Neural progenitor cell (in vitro differentiated cells): Measurements from ENCODE around the gene ZFAND3. TPM values are rescaled to one million over a fixed set of nuclear protein-coding genes. Genes with fewer than 3 reads are reported as not detected.

Source experiments
- DNase-seq: peaks from one replicate; pipeline ENCODE4 v3.0.0-alpha.2; 2016; ENCODE audit warnings: low spot score
- H2AFZ ChIP-seq: fragments of 200-600 bp; sonication (generic); replicated peaks from 2 replicates; pipeline ENCODE4 v1.6.1; 2016; ENCODE audit warnings: antibody characterized with exemption
- H3F3A ChIP-seq: fragments of 200-600 bp; sonication (generic); 2 replicates; pipeline ENCODE4 v1.6.1; 2016; ENCODE audit warnings: antibody characterized with exemption, low read depth
- H3K27ac ChIP-seq: fragments of 200-600 bp; sonication (generic); 2 replicates; pipeline ENCODE4 v1.5.1; 2016; ENCODE audit warnings: mild to moderate bottlenecking
- H3K27me3 ChIP-seq: fragments of 200-600 bp; sonication (generic); 2 replicates; pipeline ENCODE4 v1.6.1; 2016; ENCODE audit warnings: mild to moderate bottlenecking, moderate library complexity
- H3K36me3 ChIP-seq: fragments of 200-600 bp; sonication (generic); 2 replicates; pipeline ENCODE4 v1.5.1; 2016
- H3K4me1 ChIP-seq: fragments of 200-600 bp; sonication (generic); 2 replicates; pipeline ENCODE4 v1.6.1; 2016; ENCODE audit warnings: mixed run types
- H3K4me2 ChIP-seq: fragments of 200-600 bp; sonication (generic); 2 replicates; pipeline ENCODE4 v1.6.1; 2016
- H3K4me3 ChIP-seq: fragments of 200-600 bp; sonication (generic); 2 replicates; pipeline ENCODE4 v1.5.1; 2016
- H3K79me2 ChIP-seq: fragments of 200-600 bp; sonication (generic); 2 replicates; pipeline ENCODE4 v1.6.1; 2016; ENCODE audit warnings: low read depth
- H3K9ac ChIP-seq: fragments of 200-600 bp; sonication (generic); 2 replicates; pipeline ENCODE4 v1.6.1; 2016
- H3K9me3 ChIP-seq: fragments of 200-600 bp; sonication (generic); 2 replicates; pipeline ENCODE4 v1.5.1; 2016; ENCODE audit warnings: low read depth
- H4K20me1 ChIP-seq: fragments of 200-600 bp; sonication (generic); 2 replicates; pipeline ENCODE4 v1.6.1; 2016; ENCODE audit warnings: low read depth
- H3K27ac Mint-ChIP-seq: 3 replicates; pipeline ENCODE4 v1.8.0; 2021; ENCODE audit warnings: mixed read lengths
- H3K27me3 Mint-ChIP-seq: 2 replicates; pipeline ENCODE4 v1.8.0; 2022; ENCODE audit warnings: low read depth, mild to moderate bottlenecking, inconsistent platforms, moderate library complexity, mixed read lengths; ENCODE audit not compliant: insufficient read depth
- H3K36me3 Mint-ChIP-seq: 3 replicates; pipeline ENCODE4 v1.8.0; 2021; ENCODE audit warnings: mixed read lengths
- H3K4me1 Mint-ChIP-seq: 3 replicates; pipeline ENCODE4 v1.8.0; 2021; ENCODE audit warnings: mixed read lengths
- H3K4me3 Mint-ChIP-seq: 3 replicates; pipeline ENCODE4 v1.8.0; 2021; ENCODE audit warnings: mild to moderate bottlenecking, moderate library complexity, mixed read lengths
- H3K9me3 Mint-ChIP-seq: 3 replicates; pipeline ENCODE4 v1.8.0; 2020; ENCODE audit warnings: mixed read lengths
- CTCF ChIP-seq: fragments of 200-600 bp; sonication (generic); IDR thresholded peaks from 2 replicates; pipeline ENCODE4 v1.5.1; 2017; ENCODE audit warnings: antibody characterized with exemption, mild to moderate bottlenecking
- EZH2 ChIP-seq: fragments of 200-600 bp; sonication (generic); IDR thresholded peaks from 2 replicates; pipeline ENCODE4 v1.6.1; 2017; ENCODE audit warnings: antibody characterized with exemption, mild to moderate bottlenecking, moderate library complexity
- EZH2phosphoT487 ChIP-seq: fragments of 200-600 bp; sonication (generic); IDR thresholded peaks from 2 replicates; pipeline ENCODE4 v1.6.1; 2017; ENCODE audit warnings: antibody characterized with exemption
- total RNA-seq: library from RNA; depleted of rRNA; stranded (reverse); fragments of >200 nt; gene quantifications from 2 replicates; pipeline ENCODE4 v1.2.3, GENCODE V29; 2015; ENCODE audit warnings: low replicate concordance

The ZFAND3 gene
- total RNA-seq, 1 donor from 2014 or later: 24.3 TPM

GRCh38 chr6:38144365-38144945 is 324.9 kb downstream of the ZFAND3 start:
- Histone ChIP-seq H3K4me1 (peaks cover 68% of the 10 kb centered on the region), H3K79me2 (peaks cover 28% of the 10 kb centered on the region), H3K27me3 (no peaks in the 10 kb centered on the region), H3K4me3 (no peak overlapping the region), H3K36me3 (no peaks in the 10 kb centered on the region), H4K20me1 (peaks cover 89% of the 10 kb centered on the region), H3K9me3 (no peaks in the 10 kb centered on the region), H3F3A (peaks cover 30% of the 10 kb centered on the region), H3K9ac (no peak overlapping the region), H2AFZ (no peak overlapping the region), H3K27ac (no peak overlapping the region), H3K4me2 (no peak overlapping the region)
- no peaks in the 10 kb centered on the region for H3K9me3 Mint-ChIP-seq
- H3K4me3 Mint-ChIP-seq: no peak overlapping the region
- no peak for DNase-seq
- H3K27ac Mint-ChIP-seq: no peak overlapping the region
- peaks cover 10% of the 10 kb centered on the region for H3K36me3 Mint-ChIP-seq
- H3K4me1 Mint-ChIP-seq: peaks cover 57% of the 10 kb centered on the region
- TF ChIP-seq EZH2 (no peak), CTCF (no peak), EZH2phosphoT487 (no peak)
- no peaks in the 10 kb centered on the region for H3K27me3 Mint-ChIP-seq

- no peaks in the 10 kb centered on the region for H3K9me3 ChIP-seq
- no peak for TF ChIP-seq CTCF
- TF ChIP-seq EZH2: no peak
- no peak for TF ChIP-seq EZH2phosphoT487
- Mint-ChIP-seq H3K27ac (no peak overlapping the region), H3K9me3 (no peaks in the 10 kb centered on the region), H3K27me3 (no peaks in the 10 kb centered on the region), H3K4me1 (peaks cover 69% of the 10 kb centered on the region), H3K36me3 (peaks cover 6% of the 10 kb centered on the region), H3K4me3 (no peak overlapping the region)
- no peak overlapping the region for H3K27ac ChIP-seq
- peaks cover 80% of the 10 kb centered on the region for H3K4me1 ChIP-seq
- DNase-seq: no peak
- H3K27me3 ChIP-seq: no peaks in the 10 kb centered on the region
- peaks cover 33% of the 10 kb centered on the region for H3K79me2 ChIP-seq
- H3F3A ChIP-seq: peaks cover 35% of the 10 kb centered on the region
- no peak overlapping the region for H2AFZ ChIP-seq
- no peak overlapping the region for H3K9ac ChIP-seq
- no peak overlapping the region for H3K4me3 ChIP-seq
- H3K36me3 ChIP-seq: no peaks in the 10 kb centered on the region
- peaks cover 97% of the 10 kb centered on the region for H4K20me1 ChIP-seq
- H3K4me2 ChIP-seq: no peak overlapping the region
These were observed 326.6 kb downstream of the ZFAND3 start for GRCh38 chr6:38146021-38146733.

- H3K9me3 ChIP-seq: no peaks in the 10 kb centered on the region
- H2AFZ ChIP-seq: no peak overlapping the region
- H3K79me2 ChIP-seq: peaks cover 33% of the 10 kb centered on the region
- no peaks in the 10 kb centered on the region for H3K27me3 Mint-ChIP-seq
- no peak overlapping the region for H3K27ac ChIP-seq
- no peak overlapping the region for H3K4me2 ChIP-seq
- no peak overlapping the region for H3K4me3 Mint-ChIP-seq
- H3K9me3 Mint-ChIP-seq: no peaks in the 10 kb centered on the region
- peaks cover 65% of the 10 kb centered on the region for H3K4me1 Mint-ChIP-seq
- peaks cover 3% of the 10 kb centered on the region for H3K36me3 Mint-ChIP-seq
- H4K20me1 ChIP-seq: peaks cover 97% of the 10 kb centered on the region
- no peak for TF ChIP-seq CTCF
- no peak for TF ChIP-seq EZH2phosphoT487
- no peak for TF ChIP-seq EZH2
- DNase-seq: no peak
- H3K9ac ChIP-seq: no peak overlapping the region
- no peak overlapping the region for H3K27ac Mint-ChIP-seq
- H3K4me3 ChIP-seq: no peak overlapping the region
- H3F3A ChIP-seq: peaks cover 31% of the 10 kb centered on the region
- H3K36me3 ChIP-seq: no peaks in the 10 kb centered on the region
- H3K27me3 ChIP-seq: no peaks in the 10 kb centered on the region
- H3K4me1 ChIP-seq: peaks cover 75% of the 10 kb centered on the region
These were observed 327.2 kb downstream of the ZFAND3 start for GRCh38 chr6:38146734-38147027.
